GM12878 (cell line): ENCODE measurements around the gene FANCD2. TPM values are rescaled to one million over a fixed set of nuclear protein-coding genes. Genes with fewer than 3 reads are reported as not detected.
A peak's percentile ranks its signal among the peaks of the same experiment; 100 is the strongest.

Experiments used
- BCL11A ChIP-seq: IDR thresholded peaks from 2 replicates; pipeline ENCODE4 v1.6.1; 2011; ENCODE audit warnings: low read depth, low read length
- CHD4 ChIP-seq: fragments of 200-600 bp; sonication (generic); IDR thresholded peaks from 2 replicates; pipeline ENCODE4 v1.6.1; 2016; ENCODE audit warnings: mild to moderate bottlenecking
- IRF4 ChIP-seq: IDR thresholded peaks from 2 replicates; pipeline ENCODE4 v1.6.1; 2011; ENCODE audit warnings: low read depth, low read length
- MTA2 ChIP-seq: fragments of 450-650 bp; IDR thresholded peaks from 2 replicates; pipeline ENCODE4 v1.6.1; 2016; ENCODE audit warnings: low read depth, mild to moderate bottlenecking, moderate library complexity
- MXI1 ChIP-seq: fragments of 150-350 bp; IDR thresholded peaks from 2 replicates; pipeline ENCODE4 v1.6.1; 2011; ENCODE audit warnings: low read depth, mild to moderate bottlenecking, inconsistent platforms, low read length, improper control_type of control experiment
- NFYB ChIP-seq: IDR thresholded peaks from 2 replicates; pipeline ENCODE4 v1.6.1; 2011; ENCODE audit warnings: low read depth, mild to moderate bottlenecking, low read length, improper control_type of control experiment, moderate library complexity; ENCODE audit not compliant: insufficient read depth
- NRF1 ChIP-seq: conservative IDR thresholded peaks from 2 replicates; pipeline ENCODE4 v1.6.1; 2011; ENCODE audit warnings: mild to moderate bottlenecking, low read depth, low read length, improper control_type of control experiment
- SMARCA5 ChIP-seq: fragments of 450-650 bp; IDR thresholded peaks from 2 replicates; pipeline ENCODE4 v1.6.1; 2017; ENCODE audit warnings: mild to moderate bottlenecking
- polyA plus RNA-seq, 11 experiments: library from polyadenylated mRNA; depleted of rRNA in 4 of 11; unstranded in 6 of 11; stranded (reverse) in 5 of 11; fragments of >200 nt; fragmentation: Nextera tagmentation in 4 of 11; fragmentation: Illumina TruSeq in 1 of 11; extraction: Ambion mirVana in 4 of 11; extraction: Trizol in 1 of 11; gene quantifications; 1 replicate in 1 of 11; 2 replicates in 10 of 11; pipeline versions ENCODE4 v1.2.1 to v1.2.3, GENCODE V29; 2011 to 2016; ENCODE audit warnings: inconsistent platforms in 2 of 11, missing spikeins in 2 of 11, low read depth in 1 of 11
- total RNA-seq, 4 experiments: library from RNA; depleted of rRNA in 3 of 4; stranded (reverse); fragments of >200 nt in 3 of 4; fragmentation: Illumina TruSeq in 1 of 4; extraction: Trizol in 1 of 4; gene quantifications; 2 replicates each; pipeline versions ENCODE4 v1.2.1 to v1.2.3, GENCODE V29; 2013 to 2021
- TF ChIP-seq, protein P1 (sequence below): fragments of 450-650 bp; IDR thresholded peaks from 2 replicates; pipeline ENCODE4 v1.6.1; 2017; ENCODE audit warnings: borderline replicate concordance
- TF ChIP-seq, protein P2 (sequence below): fragments of 450-650 bp; IDR thresholded peaks from 2 replicates; pipeline ENCODE4 v1.6.1; 2017; ENCODE audit warnings: mild to moderate bottlenecking, moderate library complexity
- TF ChIP-seq, protein P3 (sequence below): fragments of 450-650 bp; IDR thresholded peaks from 2 replicates; pipeline ENCODE4 v1.6.1; 2016; ENCODE audit warnings: mild to moderate bottlenecking
- TF ChIP-seq, protein P4 (sequence below): fragments of 450-650 bp; IDR thresholded peaks from 2 replicates; pipeline ENCODE4 v1.6.1; 2017; ENCODE audit warnings: antibody characterized with exemption, mild to moderate bottlenecking, moderate library complexity
- TF ChIP-seq, protein P5 (sequence below): fragments of 450-650 bp; formaldehyde crosslinking; IDR thresholded peaks from 2 replicates; pipeline ENCODE4 v1.4.0; 2020; ENCODE audit warnings: mild to moderate bottlenecking, moderate library complexity
- TF ChIP-seq, protein P6 (sequence below): fragments of 150-350 bp; IDR thresholded peaks from 2 replicates; pipeline ENCODE4 v1.6.1; 2014; ENCODE audit warnings: mild to moderate bottlenecking, low read depth, low read length

FANCD2 gene
- total and polyA plus RNA-seq, 10 of the 15 experiments (the other 5 are each of a cell fraction or from before 2014, with no cell fraction given): 37.9 to 72.8 (median 56.2) TPM

DNA sequence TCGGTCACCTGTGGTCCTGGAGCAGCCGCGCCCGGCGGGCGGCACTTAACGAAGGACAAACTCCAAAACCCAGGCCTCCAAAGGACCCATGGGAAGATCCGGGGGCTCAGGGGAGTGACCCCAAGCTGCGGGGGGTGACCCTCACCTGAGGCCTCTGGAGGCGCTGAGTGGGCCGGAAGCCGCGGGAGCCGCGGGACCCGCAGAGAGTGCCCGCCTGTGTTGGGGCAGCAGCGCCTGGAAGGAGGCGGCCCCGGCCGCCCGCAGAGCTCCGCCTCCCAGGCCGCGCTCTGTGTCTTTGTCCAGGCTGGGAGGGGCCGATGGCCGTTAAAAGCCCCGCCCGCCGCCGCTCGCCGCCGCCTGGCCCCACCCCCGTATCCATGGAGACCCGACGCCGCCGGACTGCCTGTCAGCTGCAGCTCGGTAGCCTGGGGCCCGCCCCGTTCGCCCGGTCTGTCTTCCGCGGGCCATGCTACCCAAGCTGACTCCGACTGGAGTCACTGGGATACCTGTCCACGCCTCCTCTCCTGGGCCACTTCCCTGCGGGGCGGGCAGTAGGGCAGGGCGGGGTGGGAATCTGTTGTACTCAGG, 15.3 kb upstream of the FANCD2 start (continued):
- TF ChIP-seq, protein P1, sequence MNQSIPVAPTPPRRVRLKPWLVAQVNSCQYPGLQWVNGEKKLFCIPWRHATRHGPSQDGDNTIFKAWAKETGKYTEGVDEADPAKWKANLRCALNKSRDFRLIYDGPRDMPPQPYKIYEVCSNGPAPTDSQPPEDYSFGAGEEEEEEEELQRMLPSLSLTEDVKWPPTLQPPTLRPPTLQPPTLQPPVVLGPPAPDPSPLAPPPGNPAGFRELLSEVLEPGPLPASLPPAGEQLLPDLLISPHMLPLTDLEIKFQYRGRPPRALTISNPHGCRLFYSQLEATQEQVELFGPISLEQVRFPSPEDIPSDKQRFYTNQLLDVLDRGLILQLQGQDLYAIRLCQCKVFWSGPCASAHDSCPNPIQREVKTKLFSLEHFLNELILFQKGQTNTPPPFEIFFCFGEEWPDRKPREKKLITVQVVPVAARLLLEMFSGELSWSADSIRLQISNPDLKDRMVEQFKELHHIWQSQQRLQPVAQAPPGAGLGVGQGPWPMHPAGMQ: no peak
- TF ChIP-seq, protein P2, sequence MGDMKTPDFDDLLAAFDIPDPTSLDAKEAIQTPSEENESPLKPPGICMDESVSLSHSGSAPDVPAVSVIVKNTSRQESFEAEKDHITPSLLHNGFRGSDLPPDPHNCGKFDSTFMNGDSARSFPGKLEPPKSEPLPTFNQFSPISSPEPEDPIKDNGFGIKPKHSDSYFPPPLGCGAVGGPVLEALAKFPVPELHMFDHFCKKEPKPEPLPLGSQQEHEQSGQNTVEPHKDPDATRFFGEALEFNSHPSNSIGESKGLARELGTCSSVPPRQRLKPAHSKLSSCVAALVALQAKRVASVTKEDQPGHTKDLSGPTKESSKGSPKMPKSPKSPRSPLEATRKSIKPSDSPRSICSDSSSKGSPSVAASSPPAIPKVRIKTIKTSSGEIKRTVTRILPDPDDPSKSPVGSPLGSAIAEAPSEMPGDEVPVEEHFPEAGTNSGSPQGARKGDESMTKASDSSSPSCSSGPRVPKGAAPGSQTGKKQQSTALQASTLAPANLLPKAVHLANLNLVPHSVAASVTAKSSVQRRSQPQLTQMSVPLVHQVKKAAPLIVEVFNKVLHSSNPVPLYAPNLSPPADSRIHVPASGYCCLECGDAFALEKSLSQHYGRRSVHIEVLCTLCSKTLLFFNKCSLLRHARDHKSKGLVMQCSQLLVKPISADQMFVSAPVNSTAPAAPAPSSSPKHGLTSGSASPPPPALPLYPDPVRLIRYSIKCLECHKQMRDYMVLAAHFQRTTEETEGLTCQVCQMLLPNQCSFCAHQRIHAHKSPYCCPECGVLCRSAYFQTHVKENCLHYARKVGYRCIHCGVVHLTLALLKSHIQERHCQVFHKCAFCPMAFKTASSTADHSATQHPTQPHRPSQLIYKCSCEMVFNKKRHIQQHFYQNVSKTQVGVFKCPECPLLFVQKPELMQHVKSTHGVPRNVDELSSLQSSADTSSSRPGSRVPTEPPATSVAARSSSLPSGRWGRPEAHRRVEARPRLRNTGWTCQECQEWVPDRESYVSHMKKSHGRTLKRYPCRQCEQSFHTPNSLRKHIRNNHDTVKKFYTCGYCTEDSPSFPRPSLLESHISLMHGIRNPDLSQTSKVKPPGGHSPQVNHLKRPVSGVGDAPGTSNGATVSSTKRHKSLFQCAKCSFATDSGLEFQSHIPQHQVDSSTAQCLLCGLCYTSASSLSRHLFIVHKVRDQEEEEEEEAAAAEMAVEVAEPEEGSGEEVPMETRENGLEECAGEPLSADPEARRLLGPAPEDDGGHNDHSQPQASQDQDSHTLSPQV: no peak
- TF ChIP-seq CHD4: no peak
- no peak for TF ChIP-seq NRF1
- no peak for TF ChIP-seq NFYB
- TF ChIP-seq, protein P3, sequence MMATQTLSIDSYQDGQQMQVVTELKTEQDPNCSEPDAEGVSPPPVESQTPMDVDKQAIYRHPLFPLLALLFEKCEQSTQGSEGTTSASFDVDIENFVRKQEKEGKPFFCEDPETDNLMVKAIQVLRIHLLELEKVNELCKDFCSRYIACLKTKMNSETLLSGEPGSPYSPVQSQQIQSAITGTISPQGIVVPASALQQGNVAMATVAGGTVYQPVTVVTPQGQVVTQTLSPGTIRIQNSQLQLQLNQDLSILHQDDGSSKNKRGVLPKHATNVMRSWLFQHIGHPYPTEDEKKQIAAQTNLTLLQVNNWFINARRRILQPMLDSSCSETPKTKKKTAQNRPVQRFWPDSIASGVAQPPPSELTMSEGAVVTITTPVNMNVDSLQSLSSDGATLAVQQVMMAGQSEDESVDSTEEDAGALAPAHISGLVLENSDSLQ: peak; percentile 90
- no peak for TF ChIP-seq BCL11A
- TF ChIP-seq MTA2: no peak
- TF ChIP-seq, protein P4, sequence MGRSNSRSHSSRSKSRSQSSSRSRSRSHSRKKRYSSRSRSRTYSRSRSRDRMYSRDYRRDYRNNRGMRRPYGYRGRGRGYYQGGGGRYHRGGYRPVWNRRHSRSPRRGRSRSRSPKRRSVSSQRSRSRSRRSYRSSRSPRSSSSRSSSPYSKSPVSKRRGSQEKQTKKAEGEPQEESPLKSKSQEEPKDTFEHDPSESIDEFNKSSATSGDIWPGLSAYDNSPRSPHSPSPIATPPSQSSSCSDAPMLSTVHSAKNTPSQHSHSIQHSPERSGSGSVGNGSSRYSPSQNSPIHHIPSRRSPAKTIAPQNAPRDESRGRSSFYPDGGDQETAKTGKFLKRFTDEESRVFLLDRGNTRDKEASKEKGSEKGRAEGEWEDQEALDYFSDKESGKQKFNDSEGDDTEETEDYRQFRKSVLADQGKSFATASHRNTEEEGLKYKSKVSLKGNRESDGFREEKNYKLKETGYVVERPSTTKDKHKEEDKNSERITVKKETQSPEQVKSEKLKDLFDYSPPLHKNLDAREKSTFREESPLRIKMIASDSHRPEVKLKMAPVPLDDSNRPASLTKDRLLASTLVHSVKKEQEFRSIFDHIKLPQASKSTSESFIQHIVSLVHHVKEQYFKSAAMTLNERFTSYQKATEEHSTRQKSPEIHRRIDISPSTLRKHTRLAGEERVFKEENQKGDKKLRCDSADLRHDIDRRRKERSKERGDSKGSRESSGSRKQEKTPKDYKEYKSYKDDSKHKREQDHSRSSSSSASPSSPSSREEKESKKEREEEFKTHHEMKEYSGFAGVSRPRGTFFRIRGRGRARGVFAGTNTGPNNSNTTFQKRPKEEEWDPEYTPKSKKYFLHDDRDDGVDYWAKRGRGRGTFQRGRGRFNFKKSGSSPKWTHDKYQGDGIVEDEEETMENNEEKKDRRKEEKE: no peak
- TF ChIP-seq MXI1: no peak; the same call in 1 of the 2 replicates
- TF ChIP-seq, protein P5, sequence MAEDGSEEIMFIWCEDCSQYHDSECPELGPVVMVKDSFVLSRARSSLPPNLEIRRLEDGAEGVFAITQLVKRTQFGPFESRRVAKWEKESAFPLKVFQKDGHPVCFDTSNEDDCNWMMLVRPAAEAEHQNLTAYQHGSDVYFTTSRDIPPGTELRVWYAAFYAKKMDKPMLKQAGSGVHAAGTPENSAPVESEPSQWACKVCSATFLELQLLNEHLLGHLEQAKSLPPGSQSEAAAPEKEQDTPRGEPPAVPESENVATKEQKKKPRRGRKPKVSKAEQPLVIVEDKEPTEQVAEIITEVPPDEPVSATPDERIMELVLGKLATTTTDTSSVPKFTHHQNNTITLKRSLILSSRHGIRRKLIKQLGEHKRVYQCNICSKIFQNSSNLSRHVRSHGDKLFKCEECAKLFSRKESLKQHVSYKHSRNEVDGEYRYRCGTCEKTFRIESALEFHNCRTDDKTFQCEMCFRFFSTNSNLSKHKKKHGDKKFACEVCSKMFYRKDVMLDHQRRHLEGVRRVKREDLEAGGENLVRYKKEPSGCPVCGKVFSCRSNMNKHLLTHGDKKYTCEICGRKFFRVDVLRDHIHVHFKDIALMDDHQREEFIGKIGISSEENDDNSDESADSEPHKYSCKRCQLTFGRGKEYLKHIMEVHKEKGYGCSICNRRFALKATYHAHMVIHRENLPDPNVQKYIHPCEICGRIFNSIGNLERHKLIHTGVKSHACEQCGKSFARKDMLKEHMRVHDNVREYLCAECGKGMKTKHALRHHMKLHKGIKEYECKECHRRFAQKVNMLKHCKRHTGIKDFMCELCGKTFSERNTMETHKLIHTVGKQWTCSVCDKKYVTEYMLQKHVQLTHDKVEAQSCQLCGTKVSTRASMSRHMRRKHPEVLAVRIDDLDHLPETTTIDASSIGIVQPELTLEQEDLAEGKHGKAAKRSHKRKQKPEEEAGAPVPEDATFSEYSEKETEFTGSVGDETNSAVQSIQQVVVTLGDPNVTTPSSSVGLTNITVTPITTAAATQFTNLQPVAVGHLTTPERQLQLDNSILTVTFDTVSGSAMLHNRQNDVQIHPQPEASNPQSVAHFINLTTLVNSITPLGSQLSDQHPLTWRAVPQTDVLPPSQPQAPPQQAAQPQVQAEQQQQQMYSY (CRISPR knock-in tag): no peak
- TF ChIP-seq SMARCA5: no peak
- no peak for TF ChIP-seq IRF4
- TF ChIP-seq, protein P6, sequence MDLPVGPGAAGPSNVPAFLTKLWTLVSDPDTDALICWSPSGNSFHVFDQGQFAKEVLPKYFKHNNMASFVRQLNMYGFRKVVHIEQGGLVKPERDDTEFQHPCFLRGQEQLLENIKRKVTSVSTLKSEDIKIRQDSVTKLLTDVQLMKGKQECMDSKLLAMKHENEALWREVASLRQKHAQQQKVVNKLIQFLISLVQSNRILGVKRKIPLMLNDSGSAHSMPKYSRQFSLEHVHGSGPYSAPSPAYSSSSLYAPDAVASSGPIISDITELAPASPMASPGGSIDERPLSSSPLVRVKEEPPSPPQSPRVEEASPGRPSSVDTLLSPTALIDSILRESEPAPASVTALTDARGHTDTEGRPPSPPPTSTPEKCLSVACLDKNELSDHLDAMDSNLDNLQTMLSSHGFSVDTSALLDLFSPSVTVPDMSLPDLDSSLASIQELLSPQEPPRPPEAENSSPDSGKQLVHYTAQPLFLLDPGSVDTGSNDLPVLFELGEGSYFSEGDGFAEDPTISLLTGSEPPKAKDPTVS: no peak
